ENCODE data around the gene KIAA0513.
"Not testable (repeated sequence)": the region's sequence is repeated elsewhere in the genome, so short reads cannot be mapped to it uniquely, and the experiment has no call there.

The KIAA0513 gene

GRCh38 chr16:85123441-85123840 is 95.8 kb downstream of the KIAA0513 start:
- DNase-seq, result not testable (repeated sequence)

GRCh38 chr16:85123891-85124635 is 96.5 kb downstream of the KIAA0513 start:
- no peak for DNase-seq

GRCh38 chr16:85124636-85125346 is 97.2 kb downstream of the KIAA0513 start:
- DNase-seq, result no peak

- DNase-seq, result no peak
Observed at GRCh38 chr16:85125570-85126393, 98.2 kb downstream of the KIAA0513 start.

- DNase-seq, result no peak
Observed at GRCh38 chr16:85126394-85126704, 98.8 kb downstream of the KIAA0513 start.

- no peak for DNase-seq
Observed at GRCh38 chr16:85126705-85127378, 99.2 kb downstream of the KIAA0513 start.

- no peak for DNase-seq
Observed at GRCh38 chr16:85127379-85127723, 99.8 kb downstream of the KIAA0513 start.

- DNase-seq, result no peak
Observed at GRCh38 chr16:85128079-85128837, 100.7 kb downstream of the KIAA0513 start.

GRCh38 chr16:85129876-85130704 is 102.5 kb downstream of the KIAA0513 start:
- no peak for DNase-seq

GRCh38 chr16:85130705-85131028 is 103.1 kb downstream of the KIAA0513 start:
- no peak for DNase-seq

GRCh38 chr16:85132456-85133289 is 105.1 kb downstream of the KIAA0513 start:
- DNase-seq, result no peak

- no peak for DNase-seq
Observed at GRCh38 chr16:85133290-85133599, 105.7 kb downstream of the KIAA0513 start.

- no peak for DNase-seq
Observed at GRCh38 chr16:85134076-85134788, 106.6 kb downstream of the KIAA0513 start.

GRCh38 chr16:85134789-85135142 is 107.2 kb downstream of the KIAA0513 start:
- no peak for DNase-seq

GRCh38 chr16:85136213-85136701 is 108.7 kb downstream of the KIAA0513 start:
- peak; percentile 96 for DNase-seq

- no peak for DNase-seq
Observed at GRCh38 chr16:85136702-85137322, 109.2 kb downstream of the KIAA0513 start.

GRCh38 chr16:85137323-85138072 is 109.9 kb downstream of the KIAA0513 start:
- no peak for DNase-seq

- no peak for DNase-seq
Observed at GRCh38 chr16:85138073-85138824, 110.7 kb downstream of the KIAA0513 start.
